Measurements from ENCODE around the gene PYGB.

Gene PYGB

GRCh38 chr20:25250508-25250907 is 2.6 kb downstream of the PYGB start:
- H3K36me3 ChIP-seq (ENCODE audit: insufficient read depth): no peaks in the 10 kb centered on the region
- H3K4me1 ChIP-seq (ENCODE audit: low read depth, poor library complexity, severe bottlenecking): peaks cover 59% of the 10 kb centered on the region
- no peak overlapping the region for H3K27ac ChIP-seq
- no peaks in the 10 kb centered on the region for H3K27me3 ChIP-seq (ENCODE audit: insufficient read depth, low read depth)
- peaks cover 53% of the 10 kb centered on the region for H3K79me2 ChIP-seq (ENCODE audit: insufficient read depth, low read depth)
- no peak for TF ChIP-seq CTCF (conservative IDR thresholded peaks at IDR 0.05; ENCODE audit: low read depth, low read length)
- H2AFZ ChIP-seq (ENCODE audit: low read depth): no peak overlapping the region
- no peak overlapping the region for H3K9ac ChIP-seq
- H3K4me2 ChIP-seq: peak overlapping the region; percentile 89; the same call in 1 of the 2 replicates
- no peaks in the 10 kb centered on the region for H4K20me1 ChIP-seq (ENCODE audit: insufficient read depth)
- H3K4me3 ChIP-seq (IDR thresholded peaks at IDR 0.05; ENCODE audit: insufficient read depth, low read depth, low read length): no peak overlapping the region

- Histone ChIP-seq H3K27ac (no peak overlapping the region), H3K36me3 (ENCODE audit: insufficient read depth) (no peaks in the 10 kb centered on the region), H3K4me2 (peak overlapping the region; percentile 89; the same call in 1 of the 2 replicates), H3K79me2 (ENCODE audit: insufficient read depth, low read depth) (peaks cover 54% of the 10 kb centered on the region), H3K27me3 (ENCODE audit: insufficient read depth, low read depth) (no peaks in the 10 kb centered on the region), H3K9ac (no peak overlapping the region), H3K4me3 (IDR thresholded peaks at IDR 0.05; ENCODE audit: insufficient read depth, low read depth, low read length) (no peak overlapping the region), H2AFZ (ENCODE audit: low read depth) (no peak overlapping the region), H3K4me1 (ENCODE audit: low read depth, poor library complexity, severe bottlenecking) (peaks cover 58% of the 10 kb centered on the region), H4K20me1 (ENCODE audit: insufficient read depth) (no peaks in the 10 kb centered on the region)
- no peak for TF ChIP-seq CTCF (conservative IDR thresholded peaks at IDR 0.05; ENCODE audit: low read depth, low read length)
These were observed 3.1 kb downstream of the PYGB start for GRCh38 chr20:25251019-25251418.

- H3K36me3 ChIP-seq (ENCODE audit: insufficient read depth): no peaks in the 10 kb centered on the region
- H2AFZ ChIP-seq (ENCODE audit: low read depth): no peak overlapping the region
- peaks cover 58% of the 10 kb centered on the region for H3K4me1 ChIP-seq (ENCODE audit: low read depth, poor library complexity, severe bottlenecking)
- no peaks in the 10 kb centered on the region for H4K20me1 ChIP-seq (ENCODE audit: insufficient read depth)
- H3K27ac ChIP-seq: no peak overlapping the region
- H3K9ac ChIP-seq: no peak overlapping the region
- H3K79me2 ChIP-seq (ENCODE audit: insufficient read depth, low read depth): peaks cover 57% of the 10 kb centered on the region
- TF ChIP-seq CTCF (conservative IDR thresholded peaks at IDR 0.05; ENCODE audit: low read depth, low read length): no peak
- no peaks in the 10 kb centered on the region for H3K27me3 ChIP-seq (ENCODE audit: insufficient read depth, low read depth)
- no peak overlapping the region for H3K4me3 ChIP-seq (IDR thresholded peaks at IDR 0.05; ENCODE audit: insufficient read depth, low read depth, low read length)
- H3K4me2 ChIP-seq: no peak overlapping the region
These were observed 3.7 kb downstream of the PYGB start for GRCh38 chr20:25251558-25251957.

GRCh38 chr20:25252230-25252651 is 4.4 kb downstream of the PYGB start:
- peaks cover 59% of the 10 kb centered on the region for H3K4me1 ChIP-seq (ENCODE audit: low read depth, poor library complexity, severe bottlenecking)
- H3K4me3 ChIP-seq (IDR thresholded peaks at IDR 0.05; ENCODE audit: insufficient read depth, low read depth, low read length): no peak overlapping the region
- no peaks in the 10 kb centered on the region for H3K27me3 ChIP-seq (ENCODE audit: insufficient read depth, low read depth)
- TF ChIP-seq CTCF (conservative IDR thresholded peaks at IDR 0.05; ENCODE audit: low read depth, low read length): no peak
- H3K79me2 ChIP-seq (ENCODE audit: insufficient read depth, low read depth): peaks cover 57% of the 10 kb centered on the region
- H3K27ac ChIP-seq: no peak overlapping the region
- H3K36me3 ChIP-seq (ENCODE audit: insufficient read depth): no peaks in the 10 kb centered on the region
- H3K9ac ChIP-seq: no peak overlapping the region
- H3K4me2 ChIP-seq: peak overlapping the region; percentile 13; the same call in 1 of the 2 replicates
- H2AFZ ChIP-seq (ENCODE audit: low read depth): no peak overlapping the region
- no peaks in the 10 kb centered on the region for H4K20me1 ChIP-seq (ENCODE audit: insufficient read depth)

Data from KMS-11 (cell line).